ENCODE measurements around the gene EMC8.

The EMC8 gene

GRCh38 chr16:85784813-85785212, 14.5 kb downstream of the EMC8 start:
- H3K9ac ChIP-seq (ENCODE audit: low read depth, low read length, poor library complexity, severe bottlenecking): no peak overlapping the region
- no peaks in the 10 kb centered on the region for H3K9me2 ChIP-seq (replicated peaks; ENCODE audit: low read depth, low read length)
- no peak overlapping the region for H3K4me2 ChIP-seq (ENCODE audit: low read depth, low read length, poor library complexity, severe bottlenecking)
- no peak overlapping the region for H2AFZ ChIP-seq (ENCODE audit: low read length)
- peaks cover 13% of the 10 kb centered on the region; the same call in 1 of the 2 replicates for H3K79me2 ChIP-seq (ENCODE audit: insufficient read depth, low read length)
- H3K4me1 ChIP-seq (ENCODE audit: insufficient read depth, low read length, poor library complexity, severe bottlenecking): no peaks in the 10 kb centered on the region
- H3F3A ChIP-seq (ENCODE audit: low read depth): no peaks in the 10 kb centered on the region
- no peak overlapping the region for H3K4me3 ChIP-seq (ENCODE audit: low read length, poor library complexity, severe bottlenecking)
- H4K20me1 ChIP-seq (ENCODE audit: insufficient read depth, low read length, poor library complexity, severe bottlenecking): no peaks in the 10 kb centered on the region
- H3K36me3 ChIP-seq (ENCODE audit: insufficient read depth, low read length): peaks cover 54% of the 10 kb centered on the region; the same call in 1 of the 2 replicates
- no peaks in the 10 kb centered on the region for H3K27me3 ChIP-seq (ENCODE audit: insufficient read depth, low read length, poor library complexity, severe bottlenecking)
- no peaks in the 10 kb centered on the region for H3K9me3 ChIP-seq (ENCODE audit: insufficient read depth, low read depth, low read length)
- TF ChIP-seq CTCF (conservative IDR thresholded peaks at IDR 0.05; ENCODE audit: low read length) (no peak), EZH2phosphoT487 (IDR thresholded peaks at IDR 0.05; ENCODE audit: borderline replicate concordance) (no peak)

GRCh38 chr16:85783441-85783840, 15.9 kb downstream of the EMC8 start:
- Histone ChIP-seq H4K20me1 (ENCODE audit: insufficient read depth, low read length, poor library complexity, severe bottlenecking) (no peaks in the 10 kb centered on the region), H3F3A (ENCODE audit: low read depth) (no peaks in the 10 kb centered on the region), H3K36me3 (ENCODE audit: insufficient read depth, low read length) (peaks cover 61% of the 10 kb centered on the region; the same call in 1 of the 2 replicates), H3K4me1 (ENCODE audit: insufficient read depth, low read length, poor library complexity, severe bottlenecking) (no peaks in the 10 kb centered on the region), H3K9me2 (replicated peaks; ENCODE audit: low read depth, low read length) (no peaks in the 10 kb centered on the region), H2AFZ (ENCODE audit: low read length) (no peak overlapping the region), H3K9me3 (ENCODE audit: insufficient read depth, low read depth, low read length) (no peaks in the 10 kb centered on the region), H3K4me3 (ENCODE audit: low read length, poor library complexity, severe bottlenecking) (no peak overlapping the region), H3K4me2 (ENCODE audit: low read depth, low read length, poor library complexity, severe bottlenecking) (no peak overlapping the region), H3K9ac (ENCODE audit: low read depth, low read length, poor library complexity, severe bottlenecking) (no peak overlapping the region), H3K79me2 (ENCODE audit: insufficient read depth, low read length) (0 out of 2 replicates have a peak, but pooled peaks cover 4% of the 10 kb centered on the region), H3K27me3 (ENCODE audit: insufficient read depth, low read length, poor library complexity, severe bottlenecking) (no peaks in the 10 kb centered on the region)
- no peak for TF ChIP-seq EZH2phosphoT487 (IDR thresholded peaks at IDR 0.05; ENCODE audit: borderline replicate concordance)
- TF ChIP-seq CTCF (conservative IDR thresholded peaks at IDR 0.05; ENCODE audit: low read length): no peak

- Histone ChIP-seq H3F3A (ENCODE audit: low read depth) (no peaks in the 10 kb centered on the region), H3K4me1 (ENCODE audit: insufficient read depth, low read length, poor library complexity, severe bottlenecking) (no peaks in the 10 kb centered on the region), H4K20me1 (ENCODE audit: insufficient read depth, low read length, poor library complexity, severe bottlenecking) (no peaks in the 10 kb centered on the region), H3K9me3 (ENCODE audit: insufficient read depth, low read depth, low read length) (no peaks in the 10 kb centered on the region), H3K4me2 (ENCODE audit: low read depth, low read length, poor library complexity, severe bottlenecking) (no peak overlapping the region), H3K27me3 (ENCODE audit: insufficient read depth, low read length, poor library complexity, severe bottlenecking) (no peaks in the 10 kb centered on the region), H3K79me2 (ENCODE audit: insufficient read depth, low read length) (0 out of 2 replicates have a peak, but pooled peaks cover 4% of the 10 kb centered on the region), H3K4me3 (ENCODE audit: low read length, poor library complexity, severe bottlenecking) (no peak overlapping the region), H3K9ac (ENCODE audit: low read depth, low read length, poor library complexity, severe bottlenecking) (no peak overlapping the region), H3K9me2 (replicated peaks; ENCODE audit: low read depth, low read length) (no peaks in the 10 kb centered on the region), H2AFZ (ENCODE audit: low read length) (no peak overlapping the region), H3K36me3 (ENCODE audit: insufficient read depth, low read length) (peaks cover 62% of the 10 kb centered on the region; the same call in 1 of the 2 replicates)
- no peak for TF ChIP-seq CTCF (conservative IDR thresholded peaks at IDR 0.05; ENCODE audit: low read length)
- TF ChIP-seq EZH2phosphoT487 (IDR thresholded peaks at IDR 0.05; ENCODE audit: borderline replicate concordance): no peak
Observed at GRCh38 chr16:85782451-85782850, 16.9 kb downstream of the EMC8 start.
